Glutamatergic neuron (in vitro differentiated cells): ENCODE measurements around the gene LIX1. TPM values are rescaled to one million over a fixed set of nuclear protein-coding genes. Genes with fewer than 3 reads are reported as not detected.

Experiments used
- DNase-seq: peaks from one replicate; pipeline ENCODE4 v3.0.0; 2022
- H3K27ac Mint-ChIP-seq: one replicate; pipeline ENCODE4 v1.8.0; 2020; ENCODE audit warnings: mild to moderate bottlenecking, mixed read lengths, inconsistent platforms; ENCODE audit not compliant: unreplicated experiment
- H3K27me3 Mint-ChIP-seq: one replicate; pipeline ENCODE4 v1.8.0; 2020; ENCODE audit warnings: mild to moderate bottlenecking, moderate library complexity, mixed read lengths, inconsistent platforms; ENCODE audit not compliant: unreplicated experiment
- H3K36me3 Mint-ChIP-seq: one replicate; pipeline ENCODE4 v1.8.0; 2020; ENCODE audit warnings: mild to moderate bottlenecking, mixed read lengths, inconsistent platforms; ENCODE audit not compliant: unreplicated experiment
- H3K4me1 Mint-ChIP-seq: one replicate; pipeline ENCODE4 v1.8.0; 2020; ENCODE audit warnings: mild to moderate bottlenecking, low read depth, mixed read lengths, inconsistent platforms; ENCODE audit not compliant: unreplicated experiment
- H3K4me3 Mint-ChIP-seq: one replicate; pipeline ENCODE4 v1.8.0; 2020; ENCODE audit warnings: mild to moderate bottlenecking, mixed read lengths, inconsistent platforms; ENCODE audit not compliant: unreplicated experiment
- H3K9me3 Mint-ChIP-seq: one replicate; pipeline ENCODE4 v1.8.0; 2020; ENCODE audit warnings: mild to moderate bottlenecking, moderate library complexity, mixed read lengths, inconsistent platforms; ENCODE audit not compliant: unreplicated experiment
- total RNA-seq: library from RNA; stranded (reverse); fragmentation: NEBNext Ultra II Directional; extraction: Animal tissue kit (Norgen Biotek cat#: 25700); gene quantifications from one replicate; pipeline ENCODE4 v1.2.1, GENCODE V29; 2021; ENCODE audit not compliant: unreplicated experiment
- TF ChIP-seq, protein P1 (sequence below): fragments of 200-600 bp; sonication (generic); IDR thresholded peaks from one replicate; pipeline ENCODE4 v1.5.0; 2021; ENCODE audit not compliant: partially characterized antibody, unreplicated experiment

Gene LIX1
- total RNA-seq, 1 donor from 2014 or later: not detected

- Mint-ChIP-seq H3K4me1 (no peaks in the 10 kb centered on the region), H3K27ac (no peak overlapping the region)
- TF ChIP-seq, protein P1, sequence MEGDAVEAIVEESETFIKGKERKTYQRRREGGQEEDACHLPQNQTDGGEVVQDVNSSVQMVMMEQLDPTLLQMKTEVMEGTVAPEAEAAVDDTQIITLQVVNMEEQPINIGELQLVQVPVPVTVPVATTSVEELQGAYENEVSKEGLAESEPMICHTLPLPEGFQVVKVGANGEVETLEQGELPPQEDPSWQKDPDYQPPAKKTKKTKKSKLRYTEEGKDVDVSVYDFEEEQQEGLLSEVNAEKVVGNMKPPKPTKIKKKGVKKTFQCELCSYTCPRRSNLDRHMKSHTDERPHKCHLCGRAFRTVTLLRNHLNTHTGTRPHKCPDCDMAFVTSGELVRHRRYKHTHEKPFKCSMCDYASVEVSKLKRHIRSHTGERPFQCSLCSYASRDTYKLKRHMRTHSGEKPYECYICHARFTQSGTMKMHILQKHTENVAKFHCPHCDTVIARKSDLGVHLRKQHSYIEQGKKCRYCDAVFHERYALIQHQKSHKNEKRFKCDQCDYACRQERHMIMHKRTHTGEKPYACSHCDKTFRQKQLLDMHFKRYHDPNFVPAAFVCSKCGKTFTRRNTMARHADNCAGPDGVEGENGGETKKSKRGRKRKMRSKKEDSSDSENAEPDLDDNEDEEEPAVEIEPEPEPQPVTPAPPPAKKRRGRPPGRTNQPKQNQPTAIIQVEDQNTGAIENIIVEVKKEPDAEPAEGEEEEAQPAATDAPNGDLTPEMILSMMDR: no peak
Observed at GRCh38 chr5:97067296-97067850, 75.0 kb downstream of the LIX1 start.

GRCh38 chr5:97065475-97065874, 76.9 kb downstream of the LIX1 start:
- Mint-ChIP-seq H3K27ac (no peak overlapping the region), H3K9me3 (no peaks in the 10 kb centered on the region), H3K27me3 (no peaks in the 10 kb centered on the region), H3K36me3 (no peaks in the 10 kb centered on the region), H3K4me3 (no peak overlapping the region), H3K4me1 (no peaks in the 10 kb centered on the region)
- DNase-seq: no peak
- TF ChIP-seq, protein P1: no peak

More at GRCh38 chr5:97067296-97067850, 75.0 kb downstream of the LIX1 start:
- DNase-seq: no peak
- Mint-ChIP-seq H3K4me3 (no peak overlapping the region), H3K27me3 (no peaks in the 10 kb centered on the region), H3K9me3 (no peaks in the 10 kb centered on the region), H3K36me3 (no peaks in the 10 kb centered on the region)

- no peak for DNase-seq
- Mint-ChIP-seq H3K27me3 (no peaks in the 10 kb centered on the region), H3K36me3 (no peaks in the 10 kb centered on the region), H3K4me1 (no peaks in the 10 kb centered on the region), H3K4me3 (no peak overlapping the region), H3K27ac (no peak overlapping the region), H3K9me3 (no peaks in the 10 kb centered on the region)
- TF ChIP-seq, protein P1: no peak
Observed at GRCh38 chr5:97063251-97063650, 79.2 kb downstream of the LIX1 start.

GRCh38 chr5:97062046-97062445, 80.4 kb downstream of the LIX1 start:
- TF ChIP-seq, protein P1: no peak
- Mint-ChIP-seq H3K4me1 (no peaks in the 10 kb centered on the region), H3K27ac (no peak overlapping the region), H3K36me3 (no peaks in the 10 kb centered on the region), H3K9me3 (no peaks in the 10 kb centered on the region), H3K27me3 (no peaks in the 10 kb centered on the region), H3K4me3 (no peak overlapping the region)
- no peak for DNase-seq

- DNase-seq: no peak
- Mint-ChIP-seq H3K27me3 (no peaks in the 10 kb centered on the region), H3K4me3 (no peak overlapping the region), H3K9me3 (no peaks in the 10 kb centered on the region), H3K27ac (no peak overlapping the region), H3K36me3 (no peaks in the 10 kb centered on the region), H3K4me1 (no peaks in the 10 kb centered on the region)
- TF ChIP-seq, protein P1: no peak
Observed at GRCh38 chr5:97056263-97056662, 86.1 kb downstream of the LIX1 start.
